PC-3 (cell line): Measurements from ENCODE around the gene XAF1. TPM values are rescaled to one million over a fixed set of nuclear protein-coding genes. Genes with fewer than 3 reads are reported as not detected.
"Not testable (repeated sequence)": the region's sequence is repeated elsewhere in the genome, so short reads cannot be mapped to it uniquely, and the experiment has no call there.

Experiments used
- ATAC-seq: fragments of 200-7000 bp; cut with Tn5 transposase; 2 replicates; pipeline ENCODE4 v1.9.1; 2020; ENCODE audit warnings: mild to moderate bottlenecking, moderate library complexity
- BruUV-seq: library from RNA; stranded (reverse); fragments of 400-500 nt; replicated peaks from 2 replicates; lab custom pipeline; 2021; lab: Mats Ljungman, UMichigan
- CTCF ChIA-PET: fragments of 300-600 bp; sonication (Branson Sonifier 250); formaldehyde crosslinking; loops from one replicate; lab custom pipeline; 2022; ENCODE audit warnings: antibody characterized with exemption; lab: Charles Lee
- POLR2A ChIA-PET: fragments of 300-600 bp; sonication (Branson Sonifier 250); formaldehyde crosslinking; loops from one replicate; lab custom pipeline; 2022; ENCODE audit warnings: antibody characterized with exemption; ENCODE audit not compliant: unreplicated experiment; lab: Charles Lee
- DNase-seq: peaks from one replicate; pipeline ENCODE4 v3.0.0-alpha.2; 2015
- H2AFZ ChIP-seq: fragments of 300-600 bp; sonication (generic); 2 replicates; pipeline ENCODE4 v1.6.0; 2016; ENCODE audit warnings: antibody characterized with exemption, low read length
- H3F3A ChIP-seq: fragments of 300-600 bp; sonication (generic); one replicate; pipeline ENCODE4 v1.6.0; 2017; ENCODE audit warnings: antibody characterized with exemption, low read length, control low read depth, mild to moderate bottlenecking; ENCODE audit not compliant: unreplicated experiment
- H3K27ac ChIP-seq: fragments of 300-600 bp; sonication (generic); 2 replicates; pipeline ENCODE4 v1.5.1; 2016; ENCODE audit warnings: mild to moderate bottlenecking, low read length
- H3K27me3 ChIP-seq: fragments of 300-600 bp; sonication (generic); 2 replicates; pipeline ENCODE4 v1.6.1; 2016; ENCODE audit warnings: low read length, mixed read lengths
- H3K36me3 ChIP-seq: fragments of 300-600 bp; sonication (generic); 2 replicates; pipeline ENCODE4 v1.6.1; 2016; ENCODE audit warnings: low read depth, mixed run types, low read length, mixed read lengths
- H3K4me1 ChIP-seq: fragments of 300-600 bp; sonication (generic); 2 replicates; pipeline ENCODE4 v1.5.1; 2016; ENCODE audit warnings: low read length; ENCODE audit not compliant: insufficient read depth
- H3K4me2 ChIP-seq: fragments of 300-600 bp; sonication (generic); 2 replicates; pipeline ENCODE4 v1.6.0; 2016; ENCODE audit warnings: low read length
- H3K4me3 ChIP-seq: fragments of 300-600 bp; sonication (generic); 2 replicates; pipeline ENCODE4 v1.5.1; 2016; ENCODE audit warnings: mild to moderate bottlenecking, low read length, mixed read lengths
- H3K79me2 ChIP-seq: fragments of 300-600 bp; sonication (generic); 2 replicates; pipeline ENCODE4 v1.6.1; 2017; ENCODE audit warnings: low read length, mixed read lengths
- H3K9ac ChIP-seq: fragments of 300-600 bp; sonication (generic); 2 replicates; pipeline ENCODE4 v1.6.0; 2016; ENCODE audit warnings: mild to moderate bottlenecking, low read length
- H3K9me2 ChIP-seq: fragments of 300-600 bp; sonication (generic); replicated peaks from 2 replicates; pipeline ENCODE4 v1.6.1; 2016; ENCODE audit warnings: mixed run types, low read length, mixed read lengths
- H3K9me3 ChIP-seq: fragments of 300-600 bp; sonication (generic); 2 replicates; pipeline ENCODE4 v1.6.1; 2016; ENCODE audit warnings: low read length, mixed read lengths
- H4K20me1 ChIP-seq: fragments of 300-600 bp; sonication (generic); 2 replicates; pipeline ENCODE4 v1.6.1; 2016; ENCODE audit warnings: low read length, mixed read lengths
- EZH2 ChIP-seq: fragments of 300-600 bp; sonication (generic); IDR thresholded peaks from one replicate; pipeline ENCODE4 v1.6.1; 2017; ENCODE audit warnings: antibody characterized with exemption, mild to moderate bottlenecking, low read length; ENCODE audit not compliant: unreplicated experiment
- EZH2phosphoT487 ChIP-seq: fragments of 300-600 bp; sonication (generic); IDR thresholded peaks from 2 replicates; pipeline ENCODE4 v1.6.1; 2018; ENCODE audit warnings: mild to moderate bottlenecking, antibody characterized with exemption, low read length, borderline replicate concordance
- intact Hi-C: fragments of 100-400 bp; cut with micrococcal nuclease; formaldehyde crosslinking; loops from 2 replicates; pipeline ENCODE4 v1.9.0; 2023
- total RNA-seq: library from RNA; depleted of rRNA; stranded (reverse); fragments of >200 nt; gene quantifications from 2 replicates; pipeline ENCODE4 v1.2.3, GENCODE V29; 2014
- TF ChIP-seq, protein P1 (sequence below): fragments of 300-600 bp; sonication (generic); conservative IDR thresholded peaks from 2 replicates; pipeline ENCODE4 v1.5.1; 2017; ENCODE audit warnings: antibody characterized with exemption, low read depth, mild to moderate bottlenecking, low read length

XAF1 gene
- total RNA-seq, 1 experiment from 2014 or later: not detected

DNA sequence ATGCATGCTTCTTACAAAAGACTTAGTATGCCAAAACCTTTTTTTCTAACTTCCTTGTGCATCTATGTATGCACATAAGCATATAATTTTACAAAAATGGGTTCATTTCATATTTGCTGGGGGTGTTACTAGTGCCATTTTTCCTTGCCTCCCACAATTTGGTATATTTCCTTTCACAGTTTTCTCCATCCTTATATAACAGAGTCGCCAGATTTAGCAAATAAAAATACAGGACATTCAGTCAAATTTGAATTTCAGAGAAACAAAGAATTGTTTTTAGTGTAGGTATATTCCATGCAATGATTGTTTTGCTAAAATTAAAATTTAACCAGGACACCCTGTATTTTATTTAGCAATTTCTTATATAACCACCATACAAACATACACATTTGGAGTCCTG is 16.2 kb downstream of the XAF1 start:
- Histone ChIP-seq H3K27ac (no peak overlapping the region), H2AFZ (no peak overlapping the region), H3K79me2 (no peaks in the 10 kb centered on the region), H3K9me2 (no peaks in the 10 kb centered on the region), H3K4me1 (no peaks in the 10 kb centered on the region), H3K27me3 (no peaks in the 10 kb centered on the region), H3K36me3 (no peaks in the 10 kb centered on the region), H4K20me1 (no peaks in the 10 kb centered on the region), H3K9me3 (0 out of 2 replicates have a peak, but pooled peaks cover 3% of the 10 kb centered on the region), H3K9ac (no peak overlapping the region), H3K4me2 (no peak overlapping the region), H3K4me3 (no peak overlapping the region), H3F3A (no peaks in the 10 kb centered on the region)
- BruUV-seq: no TSS peak
- DNase-seq: no peak
- intact Hi-C loops: no loop called here
- ChIA-PET POLR2A (no interaction called here), CTCF (interaction anchor here (0.6 kb wide), 1 partner anchor 25 kb away, joined by 3 read pairs; no protein-coding TSS in a partner anchor)
- TF ChIP-seq EZH2: no peak
- no peak for TF ChIP-seq EZH2phosphoT487
- TF ChIP-seq, protein P1, sequence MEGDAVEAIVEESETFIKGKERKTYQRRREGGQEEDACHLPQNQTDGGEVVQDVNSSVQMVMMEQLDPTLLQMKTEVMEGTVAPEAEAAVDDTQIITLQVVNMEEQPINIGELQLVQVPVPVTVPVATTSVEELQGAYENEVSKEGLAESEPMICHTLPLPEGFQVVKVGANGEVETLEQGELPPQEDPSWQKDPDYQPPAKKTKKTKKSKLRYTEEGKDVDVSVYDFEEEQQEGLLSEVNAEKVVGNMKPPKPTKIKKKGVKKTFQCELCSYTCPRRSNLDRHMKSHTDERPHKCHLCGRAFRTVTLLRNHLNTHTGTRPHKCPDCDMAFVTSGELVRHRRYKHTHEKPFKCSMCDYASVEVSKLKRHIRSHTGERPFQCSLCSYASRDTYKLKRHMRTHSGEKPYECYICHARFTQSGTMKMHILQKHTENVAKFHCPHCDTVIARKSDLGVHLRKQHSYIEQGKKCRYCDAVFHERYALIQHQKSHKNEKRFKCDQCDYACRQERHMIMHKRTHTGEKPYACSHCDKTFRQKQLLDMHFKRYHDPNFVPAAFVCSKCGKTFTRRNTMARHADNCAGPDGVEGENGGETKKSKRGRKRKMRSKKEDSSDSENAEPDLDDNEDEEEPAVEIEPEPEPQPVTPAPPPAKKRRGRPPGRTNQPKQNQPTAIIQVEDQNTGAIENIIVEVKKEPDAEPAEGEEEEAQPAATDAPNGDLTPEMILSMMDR: no peak
- ATAC-seq: no peak

DNA sequence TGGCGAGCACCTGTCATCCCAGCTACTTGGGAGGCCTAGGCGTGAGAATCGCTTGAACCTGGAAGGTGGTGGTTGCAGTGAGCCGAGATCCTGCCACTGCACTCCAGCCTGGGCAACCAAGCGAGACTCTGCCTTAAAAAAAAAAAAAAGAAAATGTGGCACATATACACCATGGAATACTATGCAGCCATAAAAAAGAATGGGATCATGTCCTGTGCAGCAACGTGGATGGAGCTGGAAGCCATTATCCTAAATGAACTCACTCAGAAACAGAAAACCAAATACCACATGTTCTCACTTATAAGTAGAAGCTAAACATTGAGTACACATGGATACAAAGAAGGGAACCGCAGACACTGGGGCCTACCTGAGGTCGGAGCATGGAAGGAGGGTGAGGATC is 19.1 kb downstream of the XAF1 start:
- H3K9me3 ChIP-seq, H3K36me3 ChIP-seq, H3K4me2 ChIP-seq, H3K4me1 ChIP-seq, H3K79me2 ChIP-seq, ATAC-seq, H3K27ac ChIP-seq, DNase-seq, H3K9ac ChIP-seq, intact Hi-C loops, H3K27me3 ChIP-seq, BruUV-seq, H3K4me3 ChIP-seq, H3F3A ChIP-seq, H2AFZ ChIP-seq, CTCF ChIA-PET, H3K9me2 ChIP-seq, H4K20me1 ChIP-seq: not testable (repeated sequence)
- POLR2A ChIA-PET: interaction anchor here (0.6 kb wide), 1 partner anchor 16 kb away, joined by 3 read pairs; no protein-coding TSS in a partner anchor

DNA sequence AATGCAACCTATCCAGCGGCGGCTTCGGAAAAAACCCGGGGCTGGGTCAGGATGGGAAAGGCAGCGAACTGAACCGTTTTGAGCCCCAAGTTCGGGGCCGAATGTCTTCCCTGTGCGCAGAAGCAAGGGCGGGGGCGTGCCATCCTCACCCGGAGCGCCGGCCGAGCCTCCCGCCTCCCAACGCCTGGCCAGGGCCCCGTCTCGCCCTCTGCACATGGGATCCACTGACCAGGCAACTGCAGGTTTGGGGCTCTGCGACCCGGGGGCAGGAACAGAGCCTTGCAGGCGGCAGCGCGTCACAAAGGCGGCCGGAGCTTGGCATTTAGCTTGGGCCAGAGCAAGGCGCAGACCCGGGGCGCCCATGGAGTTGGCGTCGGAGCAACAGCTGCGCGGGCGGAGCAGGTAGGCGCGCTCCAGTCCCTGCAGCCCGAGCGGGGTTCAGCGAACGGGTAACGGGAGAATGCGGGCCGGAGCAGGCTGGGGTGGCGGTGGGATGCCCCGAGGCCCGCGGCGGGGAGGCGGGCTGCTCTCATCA is 20.1 kb downstream of the XAF1 start, which contains the start of gene FBXO39:
Gene FBXO39 (plus strand): TSS at position 345 of the 535 bp plus-strand sequence. CDS start 3,654 bp downstream, outside the sequence.
- Histone ChIP-seq H3K79me2 (no peaks in the 10 kb centered on the region), H3K4me2 (no peak within 1 kb of the TSS), H3K9ac (no peak within 1 kb of the TSS), H3K9me3 (no peaks in the 10 kb centered on the region), H4K20me1 (no peaks in the 10 kb centered on the region), H2AFZ (no peak within 1 kb of the TSS), H3K36me3 (no peaks in the 10 kb centered on the region), H3K4me1 (no peaks in the 10 kb centered on the region), H3K27ac (no peak within 1 kb of the TSS), H3F3A (no peaks in the 10 kb centered on the region), H3K27me3 (0 out of 2 replicates have a peak, but pooled peaks cover 2% of the 10 kb centered on the region), H3K4me3 (no peak within 1 kb of the TSS), H3K9me2 (no peaks in the 10 kb centered on the region)
- no TSS peak for BruUV-seq
- no peak for ATAC-seq
- POLR2A ChIA-PET: no interaction called here
- intact Hi-C loops: no loop called here
- TF ChIP-seq, protein P1: no peak
- TF ChIP-seq EZH2: no peak
- no peak for TF ChIP-seq EZH2phosphoT487
- no peak for DNase-seq
- CTCF ChIA-PET: no interaction called here
